HG03442 (cell line): ENCODE results near the gene PRKACB.
"Not testable (repeated sequence)": the region's sequence is repeated elsewhere in the genome, so short reads cannot be mapped to it uniquely, and the experiment has no call there.

ENCODE experiments used
- ATAC-seq: cut with Tn5 transposase; IDR thresholded peaks from one replicate; pipeline ENCODE4 v1.9.1; 2021; ENCODE audit warnings: mild to moderate bottlenecking, moderate library complexity; ENCODE audit not compliant: unreplicated experiment

PRKACB gene

GRCh38 chr1:84265867-84266266 is 121.8 kb downstream of the PRKACB start:
- no peak for ATAC-seq

GRCh38 chr1:84266748-84267147 is 122.7 kb downstream of the PRKACB start:
- ATAC-seq: no peak

DNA sequence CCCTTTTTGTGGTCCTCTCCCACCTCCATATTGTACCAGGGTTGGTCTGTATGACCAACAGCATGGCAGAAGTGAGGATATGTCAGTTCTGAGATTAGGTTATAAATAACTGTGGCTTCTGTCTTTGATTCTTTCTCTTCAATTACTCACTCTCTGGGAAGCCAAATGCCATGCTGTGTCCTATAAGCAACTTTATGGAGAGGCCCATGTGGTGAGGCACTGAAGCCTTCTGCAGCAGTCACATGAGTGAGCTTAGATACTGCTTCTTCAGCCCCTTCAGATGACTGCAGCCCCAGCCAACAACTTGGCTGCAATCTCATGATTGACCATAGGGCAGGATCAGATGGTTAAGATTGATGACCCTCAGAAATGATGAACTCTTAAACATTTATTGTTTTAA is 123.4 kb downstream of the PRKACB start:
- ATAC-seq: no peak

- no peak for ATAC-seq
Measured at GRCh38 chr1:84268346-84268745, 124.3 kb downstream of the PRKACB start.

- no peak for ATAC-seq
Measured at GRCh38 chr1:84269306-84269705, 125.2 kb downstream of the PRKACB start.

- ATAC-seq: peak; percentile 96
Measured at GRCh38 chr1:84271441-84272151, 127.5 kb downstream of the PRKACB start.

DNA sequence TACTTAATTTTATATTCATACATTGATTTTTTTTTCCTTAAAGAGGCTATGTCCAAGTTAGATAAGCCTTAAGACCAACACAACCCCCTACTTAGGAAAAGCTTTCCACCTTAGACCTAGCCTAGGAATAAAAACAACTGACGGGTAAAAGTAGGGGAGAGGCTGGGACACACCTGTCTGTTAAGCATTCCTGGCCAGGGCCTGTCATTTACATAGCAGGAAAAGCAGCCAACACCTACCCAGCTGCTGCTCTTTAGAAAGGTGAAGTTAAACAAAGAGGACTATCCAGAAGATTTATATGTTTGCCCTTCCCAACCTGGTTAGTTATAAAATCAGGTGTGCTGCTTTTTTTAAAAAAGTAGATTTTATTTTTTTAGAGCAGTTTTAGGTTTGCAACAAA is 128.3 kb downstream of the PRKACB start:
- ATAC-seq: no peak

DNA sequence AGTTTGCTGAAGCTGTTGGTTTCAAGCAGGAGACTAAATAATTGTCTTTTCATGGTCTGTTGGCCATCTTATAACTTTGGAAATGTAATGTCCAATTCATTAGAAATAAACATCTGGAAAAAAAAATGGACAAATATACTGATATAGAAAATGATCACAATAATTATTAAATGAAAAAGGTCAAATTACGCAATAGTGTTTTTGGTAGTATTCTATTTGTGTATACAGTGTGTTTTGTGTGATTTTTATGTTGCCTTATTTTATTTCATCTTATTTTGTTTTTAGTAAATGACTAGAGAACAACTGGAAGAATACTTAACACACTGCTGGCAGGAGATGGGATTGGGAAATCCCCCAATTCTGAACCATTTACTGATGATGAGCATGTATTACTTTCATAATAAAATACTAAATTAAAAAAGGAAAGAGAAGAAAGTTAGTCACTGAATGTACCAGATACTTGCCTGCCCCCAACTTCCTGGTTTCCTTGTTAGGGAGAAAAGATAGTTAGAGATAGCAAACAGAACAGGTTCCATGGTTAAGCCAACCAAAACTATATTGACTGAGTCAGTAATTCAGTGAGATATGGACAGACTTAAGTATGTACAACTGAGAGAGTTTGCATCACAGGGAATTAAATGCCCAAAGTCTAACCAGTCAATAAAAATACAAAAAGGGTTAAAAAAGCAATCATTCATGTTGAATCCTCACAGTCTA is 133.4 kb downstream of the PRKACB start:
- ATAC-seq: no peak

DNA sequence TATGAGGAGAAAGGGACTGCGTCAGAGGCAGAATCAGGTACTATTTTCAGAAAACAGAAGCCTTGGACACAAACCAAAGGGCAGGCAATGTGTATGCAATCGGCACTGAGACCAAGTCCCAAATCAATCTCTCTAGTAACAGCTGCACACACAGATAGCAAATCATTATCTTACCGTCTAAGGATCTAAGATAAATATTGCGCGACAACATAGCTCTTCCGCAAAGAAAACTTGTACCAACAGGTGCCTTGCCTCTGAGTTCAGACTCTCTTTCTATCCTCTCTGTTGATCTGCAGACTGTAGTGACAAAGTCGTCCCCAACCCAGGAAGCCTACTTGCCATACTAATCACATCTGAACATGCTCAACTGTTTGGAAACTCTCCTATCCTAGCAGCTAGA is 134.8 kb downstream of the PRKACB start:
- no peak for ATAC-seq

GRCh38 chr1:84280912-84281311 is 136.8 kb downstream of the PRKACB start:
- no peak for ATAC-seq

GRCh38 chr1:84282780-84283333 is 138.8 kb downstream of the PRKACB start:
- no peak for ATAC-seq

DNA sequence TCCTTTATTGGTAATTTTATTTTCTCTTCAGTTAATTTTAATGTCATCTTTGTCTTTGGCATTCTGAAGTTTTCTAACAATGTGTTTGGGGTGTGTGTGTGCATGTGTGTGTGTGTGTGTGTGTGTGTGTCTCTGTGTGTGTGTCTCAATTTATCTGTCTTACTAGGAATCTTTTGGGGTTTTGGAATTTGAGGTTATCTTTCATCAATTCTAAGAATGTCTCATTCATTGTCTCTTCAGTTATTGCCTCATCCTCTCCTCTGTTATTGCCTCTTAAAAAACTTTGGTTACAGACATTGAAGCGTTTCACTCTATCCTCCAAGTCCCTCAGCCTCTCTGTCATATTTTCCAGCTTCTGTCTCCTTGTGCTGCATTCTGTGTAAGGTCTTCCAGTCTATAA is 139.3 kb downstream of the PRKACB start:
- no peak for ATAC-seq

DNA sequence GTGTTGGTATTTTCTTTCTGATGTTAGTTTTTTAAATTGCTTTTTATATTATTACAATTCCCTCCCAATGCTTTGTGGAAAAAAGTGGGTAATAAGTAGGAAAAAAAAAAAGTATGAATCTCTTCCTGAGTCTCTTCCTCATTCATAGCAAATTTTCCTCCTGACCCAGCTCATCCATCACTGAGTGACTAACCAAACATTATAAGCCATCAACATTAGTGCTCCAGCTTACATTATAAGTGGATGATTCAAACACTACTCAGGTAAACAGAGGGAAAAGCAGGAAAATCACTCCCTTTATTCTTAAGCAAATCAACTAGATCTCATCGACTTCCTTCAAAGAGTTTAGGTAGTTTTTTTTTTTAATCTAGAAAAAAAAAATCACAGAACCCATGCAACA is 142.0 kb downstream of the PRKACB start:
- ATAC-seq: no peak

DNA sequence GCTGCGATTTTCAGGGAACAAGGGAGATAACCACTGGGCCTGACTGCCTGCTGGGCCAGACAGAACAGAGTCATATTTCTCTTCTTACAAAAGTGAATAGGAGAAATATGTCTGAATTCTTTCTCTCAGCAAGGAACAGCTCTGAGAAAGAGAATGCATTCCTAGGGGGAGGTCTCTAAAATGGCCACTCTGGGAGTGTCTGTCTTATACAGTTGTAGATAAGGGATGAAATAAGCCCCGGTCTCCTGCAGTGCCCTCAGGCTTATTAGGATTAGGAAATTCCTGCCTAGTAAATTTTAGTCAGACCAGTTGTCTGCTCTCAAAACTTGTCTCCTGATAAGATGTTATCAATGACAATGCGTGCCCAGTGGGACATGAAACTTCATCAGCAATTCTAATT is 143.3 kb downstream of the PRKACB start:
- not testable (repeated sequence) for ATAC-seq
